ENCODE data around the gene SORCS2. TPM values are rescaled to one million over a fixed set of nuclear protein-coding genes. Genes with fewer than 3 reads are reported as not detected.
A peak's percentile ranks its signal among the peaks of the same experiment; 100 is the strongest.

The SORCS2 gene
- total and polyA plus RNA-seq, 12 donors: 0.67 to 15.5 (median 1.3) TPM

DNA sequence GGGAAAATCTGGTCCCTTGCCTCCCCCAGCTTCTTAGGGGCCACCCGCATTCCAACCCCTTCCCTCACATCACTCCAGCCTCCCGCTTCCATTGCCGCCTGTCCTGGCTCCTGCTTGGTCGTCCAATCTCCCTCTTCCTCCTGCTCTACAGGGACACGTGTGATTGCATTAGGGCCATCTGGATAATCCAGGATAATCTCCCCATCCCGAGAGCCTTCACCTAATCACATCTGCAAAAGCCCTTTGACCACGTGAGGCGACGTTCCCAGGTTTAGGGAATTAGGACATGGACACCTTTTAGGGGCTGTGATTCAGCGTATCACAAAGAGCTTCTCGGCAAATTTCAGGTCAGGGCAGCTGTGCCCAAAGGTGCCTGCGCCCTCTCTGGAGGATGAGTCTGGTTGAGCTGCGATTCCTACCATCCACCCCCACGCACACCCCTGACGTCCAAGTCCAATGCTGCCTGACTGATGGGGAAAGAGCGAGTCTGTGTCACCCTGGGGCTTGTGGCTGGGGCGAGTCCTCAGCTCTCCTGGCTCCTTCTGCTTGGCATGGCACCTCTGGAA lies 137.8 kb downstream of the SORCS2 start:
- H3K9me3 ChIP-seq (replicated peaks in 1 of 3): no peaks in the 10 kb centered on the region
- 87 to 93% (median 91%) methylated on average over 16 to 17 of the region's 17 CpGs for WGBS, 4 donors
- H3K4me1 ChIP-seq (replicated peaks in 1 of 2): no peaks in the 10 kb centered on the region
- H3K36me3 ChIP-seq (replicated peaks in 1 of 2): no peaks in the 10 kb centered on the region
- H3K27me3 ChIP-seq: no peaks in the 10 kb centered on the region
- no peak for TF ChIP-seq POLR2A (IDR thresholded peaks at IDR 0.05)
- TF ChIP-seq, protein P1, sequence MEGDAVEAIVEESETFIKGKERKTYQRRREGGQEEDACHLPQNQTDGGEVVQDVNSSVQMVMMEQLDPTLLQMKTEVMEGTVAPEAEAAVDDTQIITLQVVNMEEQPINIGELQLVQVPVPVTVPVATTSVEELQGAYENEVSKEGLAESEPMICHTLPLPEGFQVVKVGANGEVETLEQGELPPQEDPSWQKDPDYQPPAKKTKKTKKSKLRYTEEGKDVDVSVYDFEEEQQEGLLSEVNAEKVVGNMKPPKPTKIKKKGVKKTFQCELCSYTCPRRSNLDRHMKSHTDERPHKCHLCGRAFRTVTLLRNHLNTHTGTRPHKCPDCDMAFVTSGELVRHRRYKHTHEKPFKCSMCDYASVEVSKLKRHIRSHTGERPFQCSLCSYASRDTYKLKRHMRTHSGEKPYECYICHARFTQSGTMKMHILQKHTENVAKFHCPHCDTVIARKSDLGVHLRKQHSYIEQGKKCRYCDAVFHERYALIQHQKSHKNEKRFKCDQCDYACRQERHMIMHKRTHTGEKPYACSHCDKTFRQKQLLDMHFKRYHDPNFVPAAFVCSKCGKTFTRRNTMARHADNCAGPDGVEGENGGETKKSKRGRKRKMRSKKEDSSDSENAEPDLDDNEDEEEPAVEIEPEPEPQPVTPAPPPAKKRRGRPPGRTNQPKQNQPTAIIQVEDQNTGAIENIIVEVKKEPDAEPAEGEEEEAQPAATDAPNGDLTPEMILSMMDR (IDR thresholded peaks at IDR 0.05): no peak
- no peak for DNase-seq
- no peak overlapping the region for H3K4me3 ChIP-seq
- intact Hi-C loops (cut with DNase I): loop anchor here (5.0 to 10.0 kb wide), 2 partner anchors 138 to 395 kb away; partner anchors contain the start of gene SORCS2 (in 1 of the 2)
- no peak overlapping the region for H3K27ac ChIP-seq

DNA sequence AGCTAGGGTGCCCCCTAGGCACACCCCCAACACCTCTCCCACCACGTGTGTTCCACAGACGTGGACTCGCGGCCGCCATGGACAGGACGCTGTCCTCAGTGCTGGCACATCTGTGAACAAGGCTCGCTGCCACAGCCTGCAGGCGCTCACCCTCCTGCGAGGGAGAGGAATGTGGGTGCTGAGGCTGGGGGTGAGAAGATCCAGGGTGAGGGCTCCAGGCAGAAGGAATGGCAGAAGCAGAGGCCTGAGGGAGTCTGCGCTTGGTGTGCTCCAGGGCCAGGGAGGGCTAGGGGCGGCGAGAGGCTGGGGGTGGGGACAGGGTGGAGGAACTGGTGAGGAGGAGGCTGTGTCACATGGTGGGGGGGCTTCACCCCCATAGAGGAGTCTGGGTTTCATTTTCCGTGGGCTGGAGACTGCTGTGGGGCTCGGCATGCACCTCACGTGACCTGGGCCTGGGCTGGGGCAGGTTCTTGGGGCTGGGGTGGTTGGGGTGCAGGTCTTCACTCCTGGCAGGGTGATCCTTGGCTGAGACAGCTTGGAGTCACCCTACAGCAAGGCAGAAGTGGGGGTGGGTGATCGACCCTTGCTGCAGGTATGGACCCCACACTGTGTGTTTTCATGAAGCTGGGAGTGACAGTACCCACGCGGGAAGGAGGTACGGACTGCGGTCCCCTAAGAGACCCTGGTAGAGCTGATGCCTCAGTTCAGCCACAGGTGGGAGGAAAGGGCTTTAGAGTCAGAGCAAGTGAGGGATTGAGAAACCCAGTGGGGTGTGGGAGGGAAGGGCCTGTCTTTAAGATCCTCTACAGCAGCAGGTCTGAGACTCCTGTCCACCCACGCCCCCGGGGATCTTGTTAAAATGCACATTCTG lies 138.7 kb downstream of the SORCS2 start:
- H3K36me3 ChIP-seq (replicated peaks in 1 of 2): no peaks in the 10 kb centered on the region
- WGBS, 4 donors: 87 to 93% (median 90%) methylated on average over 21 to 22 of the region's 22 CpGs
- TF ChIP-seq POLR2A (IDR thresholded peaks at IDR 0.05): no peak
- TF ChIP-seq, protein P1 (IDR thresholded peaks at IDR 0.05): no peak

DNA sequence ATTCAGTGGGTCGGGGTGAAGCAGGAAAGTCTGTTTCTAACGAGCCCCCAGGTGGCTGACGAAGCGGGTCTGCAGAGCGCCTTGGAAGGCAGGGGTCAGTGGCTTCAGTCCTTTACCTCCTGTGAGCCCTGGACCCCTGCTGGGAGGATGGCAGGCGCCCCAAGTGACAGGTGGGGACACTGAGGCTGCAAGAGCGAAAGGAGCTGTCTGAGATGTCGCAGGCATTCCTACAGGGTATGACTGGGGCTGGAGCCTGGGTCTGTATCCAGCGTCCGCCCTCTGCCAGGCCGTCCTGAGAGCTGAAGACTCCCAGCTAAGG lies 139.3 kb downstream of the SORCS2 start:
- no peak overlapping the region for H3K4me3 ChIP-seq
- no peak for TF ChIP-seq POLR2A (IDR thresholded peaks at IDR 0.05)
- TF ChIP-seq, protein P1 (IDR thresholded peaks at IDR 0.05): no peak
- no peaks in the 10 kb centered on the region for H3K27me3 ChIP-seq
- H3K36me3 ChIP-seq (replicated peaks in 1 of 2): no peaks in the 10 kb centered on the region
- DNase-seq: no peak
- intact Hi-C loops (cut with DNase I): loop anchor here (5.0 to 10.0 kb wide), 2 partner anchors 139 to 393 kb away; partner anchors contain the start of gene SORCS2 (in 1 of the 2)
- H3K4me1 ChIP-seq (replicated peaks in 1 of 2): no peaks in the 10 kb centered on the region
- 87 to 100% (median 93%) methylated on average over 3 to 11 of the region's 11 CpGs for WGBS, 4 donors
- H3K9me3 ChIP-seq (replicated peaks in 1 of 3): no peaks in the 10 kb centered on the region
- no peak overlapping the region for H3K27ac ChIP-seq

More for the DNA sequence above, 138.7 kb downstream of the SORCS2 start:
- Histone ChIP-seq H3K27ac (no peak overlapping the region), H3K4me1 (replicated peaks in 1 of 2) (no peaks in the 10 kb centered on the region), H3K27me3 (no peaks in the 10 kb centered on the region), H3K9me3 (replicated peaks in 1 of 3) (no peaks in the 10 kb centered on the region), H3K4me3 (no peak overlapping the region)
- no peak for DNase-seq
- intact Hi-C loops (cut with DNase I): loop anchor here (5.0 to 10.0 kb wide), 2 partner anchors 139 to 394 kb away; partner anchors contain the start of gene SORCS2 (in 1 of the 2)

DNA sequence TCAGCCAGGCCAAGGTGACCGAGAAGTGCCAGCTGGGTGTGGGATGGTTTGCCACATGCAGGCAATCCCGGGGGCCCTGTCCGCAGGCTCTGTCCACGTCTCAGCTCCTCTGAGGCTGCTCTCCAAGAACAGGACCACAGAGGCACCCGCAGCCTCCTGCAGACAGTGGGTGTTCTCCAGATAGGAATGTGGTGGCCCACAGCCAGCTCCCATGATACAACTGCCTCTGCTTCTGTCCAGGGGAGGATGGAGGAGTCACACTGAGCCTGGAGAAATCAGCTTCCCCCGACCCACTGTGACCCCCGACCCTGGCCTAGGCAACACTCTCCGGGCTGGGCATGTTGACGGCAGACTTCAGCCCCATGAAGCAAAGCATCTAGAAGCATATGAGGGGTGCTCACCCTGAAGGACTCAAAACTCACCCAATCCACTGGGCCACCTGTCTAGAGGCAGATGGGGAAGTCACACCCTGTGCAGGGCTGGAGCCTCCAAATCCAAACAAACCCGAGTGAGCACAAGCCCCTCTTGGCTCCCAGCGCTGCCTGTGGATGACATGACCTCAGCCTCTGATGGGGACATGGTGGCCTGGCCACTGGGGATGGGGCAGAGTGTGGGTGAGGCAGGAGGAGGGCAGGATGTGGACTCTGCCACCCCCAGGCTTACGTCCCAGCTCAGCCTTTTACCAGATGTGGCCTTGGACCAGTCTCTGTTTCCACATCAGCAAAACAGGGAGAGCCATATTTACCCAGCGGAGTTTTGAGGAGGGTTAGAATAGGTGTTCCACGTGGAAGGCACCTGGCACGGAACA lies 140.1 kb downstream of the SORCS2 start:
- H3K27me3 ChIP-seq: no peaks in the 10 kb centered on the region
- WGBS, 4 donors: 72 to 83% (median 75%) methylated on average over 8 to 15 of the region's 15 CpGs
- no peak overlapping the region for H3K4me3 ChIP-seq
- no peaks in the 10 kb centered on the region for H3K36me3 ChIP-seq (replicated peaks in 1 of 2)
- H3K27ac ChIP-seq: peak overlapping the region in 1 of 5 donors; percentile 58
- peak in 6 of 7 donors; percentile 33 to 64 (median 48) for DNase-seq
- TF ChIP-seq, protein P1 (IDR thresholded peaks at IDR 0.05): no peak
- no peak for TF ChIP-seq POLR2A (IDR thresholded peaks at IDR 0.05)
- no peaks in the 10 kb centered on the region for H3K4me1 ChIP-seq (replicated peaks in 1 of 2)
- no peaks in the 10 kb centered on the region for H3K9me3 ChIP-seq (replicated peaks in 1 of 3)
- intact Hi-C loops (cut with DNase I): loop anchor here (5.0 to 10.0 kb wide), 2 partner anchors 140 to 392 kb away; partner anchors contain the start of gene SORCS2 (in 1 of the 2)
